ENCODE data around the gene FYCO1.

GRCh38 chr3:45967724-45968123 lies 27.9 kb downstream of the FYCO1 start:
- TF ChIP-seq POLR2A (IDR thresholded peaks at IDR 0.05; ENCODE audit: low read length) (no peak), GATA1 (IDR thresholded peaks at IDR 0.05; ENCODE audit: low read depth, low read length) (no peak)

Data from erythroblast (primary cell).